ENCODE data around the gene CNTNAP2. TPM values are rescaled to one million over a fixed set of nuclear protein-coding genes. Genes with fewer than 3 reads are reported as not detected.

Gene CNTNAP2
- total RNA-seq, 2 donors from 2014 or later, result 4.4 to 8.5 TPM

DNA sequence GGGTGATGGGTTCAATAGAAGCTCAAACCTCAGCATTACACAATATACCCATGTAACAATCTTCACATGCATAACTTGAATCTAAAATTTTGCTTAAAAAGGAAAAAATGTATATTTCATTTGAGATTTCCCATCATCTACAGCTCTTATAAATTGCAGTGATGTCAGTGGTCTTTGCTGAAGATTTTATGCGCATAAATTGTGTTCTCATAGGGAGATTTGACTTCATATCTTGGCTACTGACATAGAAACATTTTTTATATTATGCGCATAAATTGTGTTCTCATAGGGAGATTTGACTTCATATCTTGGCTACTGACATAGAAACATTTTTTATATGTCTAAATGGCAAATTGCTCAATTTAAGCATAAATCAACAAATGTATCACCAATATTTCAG, 1348.6 kb downstream of the CNTNAP2 start:
- Histone ChIP-seq H3K4me3 (no peak overlapping the region), H3K36me3 (no peaks in the 10 kb centered on the region), H3K4me1 (no peaks in the 10 kb centered on the region), H3K27me3 (no peaks in the 10 kb centered on the region), H3K9ac (ENCODE audit: low read depth in 2 of 2, low read length in 2 of 2) (no peak overlapping the region), H3K27ac (no peak overlapping the region), H3K9me3 (no peaks in the 10 kb centered on the region)
- TF ChIP-seq, protein P1, sequence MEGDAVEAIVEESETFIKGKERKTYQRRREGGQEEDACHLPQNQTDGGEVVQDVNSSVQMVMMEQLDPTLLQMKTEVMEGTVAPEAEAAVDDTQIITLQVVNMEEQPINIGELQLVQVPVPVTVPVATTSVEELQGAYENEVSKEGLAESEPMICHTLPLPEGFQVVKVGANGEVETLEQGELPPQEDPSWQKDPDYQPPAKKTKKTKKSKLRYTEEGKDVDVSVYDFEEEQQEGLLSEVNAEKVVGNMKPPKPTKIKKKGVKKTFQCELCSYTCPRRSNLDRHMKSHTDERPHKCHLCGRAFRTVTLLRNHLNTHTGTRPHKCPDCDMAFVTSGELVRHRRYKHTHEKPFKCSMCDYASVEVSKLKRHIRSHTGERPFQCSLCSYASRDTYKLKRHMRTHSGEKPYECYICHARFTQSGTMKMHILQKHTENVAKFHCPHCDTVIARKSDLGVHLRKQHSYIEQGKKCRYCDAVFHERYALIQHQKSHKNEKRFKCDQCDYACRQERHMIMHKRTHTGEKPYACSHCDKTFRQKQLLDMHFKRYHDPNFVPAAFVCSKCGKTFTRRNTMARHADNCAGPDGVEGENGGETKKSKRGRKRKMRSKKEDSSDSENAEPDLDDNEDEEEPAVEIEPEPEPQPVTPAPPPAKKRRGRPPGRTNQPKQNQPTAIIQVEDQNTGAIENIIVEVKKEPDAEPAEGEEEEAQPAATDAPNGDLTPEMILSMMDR (IDR thresholded peaks at IDR 0.05), result no peak
- intact Hi-C loops (cut with DNase I), result no loop called here
- DNase-seq, result no peak

DNA sequence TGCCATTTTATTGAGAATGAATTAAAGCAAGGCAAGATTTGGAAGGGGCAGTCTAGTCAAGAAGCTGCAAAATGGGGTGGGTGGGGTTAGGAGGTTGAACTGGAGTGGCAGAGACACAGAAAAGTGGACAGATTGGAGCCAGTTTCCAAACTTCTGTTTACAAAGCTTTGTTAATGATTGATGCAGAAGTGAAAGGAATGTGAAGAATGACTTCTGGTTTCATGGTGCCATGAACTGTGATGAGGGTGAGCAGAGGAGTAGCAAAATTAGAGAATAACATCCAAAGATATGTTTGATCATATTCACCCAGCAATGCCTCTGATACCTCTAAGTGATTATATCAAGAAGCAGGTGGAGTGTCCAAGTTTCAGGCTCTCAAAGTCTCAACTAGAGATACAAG, 1356.0 kb downstream of the CNTNAP2 start:
- no peaks in the 10 kb centered on the region for H3K9me3 ChIP-seq
- no peak overlapping the region for H3K27ac ChIP-seq
- no peak for DNase-seq
- H3K36me3 ChIP-seq, result no peaks in the 10 kb centered on the region
- H3K4me1 ChIP-seq, result no peaks in the 10 kb centered on the region
- no peak overlapping the region for H3K4me3 ChIP-seq
- H3K9ac ChIP-seq (ENCODE audit: low read depth in 2 of 2, low read length in 2 of 2), result no peak overlapping the region
- intact Hi-C loops (cut with DNase I), result no loop called here
- TF ChIP-seq, protein P1 (IDR thresholded peaks at IDR 0.05), result no peak
- no peaks in the 10 kb centered on the region for H3K27me3 ChIP-seq

DNA sequence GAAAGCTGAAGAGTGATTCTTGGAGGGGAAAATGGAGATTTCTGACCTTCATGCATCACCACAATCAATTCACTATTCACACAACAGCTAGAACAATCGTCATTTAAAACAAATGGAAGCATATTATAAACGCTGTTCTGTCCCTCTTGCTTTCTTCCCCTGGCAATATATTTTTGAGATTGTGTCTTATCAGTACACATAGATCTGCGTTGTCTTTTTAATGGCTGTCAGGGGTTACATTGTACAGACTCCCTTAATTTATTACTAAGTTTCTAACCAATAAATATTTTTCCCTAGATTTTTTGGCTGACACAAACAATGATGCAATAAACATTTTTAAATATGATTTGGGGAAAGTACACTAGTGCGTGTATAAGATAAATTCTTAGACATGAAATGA, 1358.3 kb downstream of the CNTNAP2 start:
- Histone ChIP-seq H3K9ac (ENCODE audit: low read depth in 2 of 2, low read length in 2 of 2) (no peak overlapping the region), H3K27me3 (no peaks in the 10 kb centered on the region), H3K4me3 (no peak overlapping the region), H3K36me3 (no peaks in the 10 kb centered on the region), H3K27ac (no peak overlapping the region), H3K4me1 (no peaks in the 10 kb centered on the region), H3K9me3 (no peaks in the 10 kb centered on the region)
- DNase-seq, result no peak
- TF ChIP-seq, protein P1 (IDR thresholded peaks at IDR 0.05), result no peak
- intact Hi-C loops (cut with DNase I), result no loop called here

DNA sequence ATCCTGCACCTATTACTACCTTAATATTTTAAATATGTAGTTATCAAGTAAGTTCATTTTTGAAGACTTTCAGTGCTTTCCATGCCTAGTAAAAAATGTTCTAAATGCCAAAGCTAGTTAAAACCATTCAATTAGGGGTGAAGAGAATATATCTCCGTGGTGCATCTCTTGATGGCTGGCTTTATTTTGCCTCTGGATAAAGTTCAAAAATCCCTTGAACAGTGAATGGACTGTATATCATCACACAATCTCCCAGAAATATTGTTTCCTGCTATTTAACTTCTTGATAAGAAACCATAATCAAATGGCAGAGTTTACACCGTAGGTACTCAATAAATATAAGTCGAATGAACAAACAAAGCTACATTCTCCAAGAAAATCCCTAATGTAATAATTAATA, 1360.9 kb downstream of the CNTNAP2 start:
- TF ChIP-seq, protein P1 (IDR thresholded peaks at IDR 0.05), result no peak
- intact Hi-C loops (cut with DNase I), result no loop called here
- Histone ChIP-seq H3K9ac (ENCODE audit: low read depth in 2 of 2, low read length in 2 of 2) (no peak overlapping the region), H3K27me3 (no peaks in the 10 kb centered on the region), H3K36me3 (no peaks in the 10 kb centered on the region), H3K9me3 (no peaks in the 10 kb centered on the region), H3K4me1 (no peaks in the 10 kb centered on the region), H3K4me3 (no peak overlapping the region), H3K27ac (no peak overlapping the region)
- no peak for DNase-seq

DNA sequence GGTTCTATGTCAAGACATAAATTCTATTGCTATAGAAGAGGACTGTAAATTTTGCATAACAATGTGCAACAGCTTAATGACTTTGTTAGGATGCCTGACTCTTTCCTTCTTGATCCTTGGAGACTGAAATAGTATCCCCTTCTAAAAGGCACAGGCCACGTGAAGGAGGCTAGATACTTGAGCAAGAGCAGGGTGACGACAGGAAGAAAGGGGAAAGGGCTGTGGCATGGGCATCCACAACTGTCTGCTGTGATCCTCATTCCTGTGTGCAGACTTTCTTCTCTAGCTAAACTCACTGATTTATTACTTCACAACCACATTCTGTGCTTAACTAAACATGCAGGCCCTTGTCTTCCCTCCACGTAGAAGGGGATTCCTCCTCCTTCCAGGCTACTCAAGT, 1362.2 kb downstream of the CNTNAP2 start:
- no peaks in the 10 kb centered on the region for H3K9me3 ChIP-seq
- no peaks in the 10 kb centered on the region for H3K27me3 ChIP-seq
- no peaks in the 10 kb centered on the region for H3K36me3 ChIP-seq
- TF ChIP-seq, protein P1 (IDR thresholded peaks at IDR 0.05), result no peak
- H3K9ac ChIP-seq (ENCODE audit: low read depth in 2 of 2, low read length in 2 of 2), result no peak overlapping the region
- no peak for DNase-seq
- intact Hi-C loops (cut with DNase I), result no loop called here
- H3K4me3 ChIP-seq, result no peak overlapping the region
- no peaks in the 10 kb centered on the region for H3K4me1 ChIP-seq
- H3K27ac ChIP-seq, result no peak overlapping the region
